OCI-LY3 (cell line): ENCODE measurements around the gene RDH13.

Source experiments
- CTCF ChIP-seq: fragments of 200-600, 300-600 bp; sonication (generic); IDR thresholded peaks from 2 replicates; pipeline ENCODE4 v1.5.1; 2014; ENCODE audit warnings: antibody characterized with exemption, low read length, low read depth
- EZH2phosphoT487 ChIP-seq: fragments of 200-600 bp; shearing (Covaris generic); IDR thresholded peaks from 2 replicates; pipeline ENCODE4 v1.6.1; 2018; ENCODE audit warnings: antibody characterized with exemption, mixed run types, low read depth

- TF ChIP-seq CTCF (peak; percentile 24; the same call in 1 of the 2 replicates), EZH2phosphoT487 (no peak)
These were observed 36.9 kb upstream of the RDH13 start for GRCh38 chr19:55099557-55100506.
